HG03066 (cell line): ENCODE measurements around the gene INPP5E.
"Not testable (repeated sequence)": the region's sequence is repeated elsewhere in the genome, so short reads cannot be mapped to it uniquely, and the experiment has no call there.

ENCODE experiments used
- ATAC-seq: cut with Tn5 transposase; IDR thresholded peaks from one replicate; pipeline ENCODE4 v1.9.1; 2021; ENCODE audit warnings: low read depth; ENCODE audit not compliant: unreplicated experiment

Gene INPP5E

GRCh38 chr9:136431782-136432350, 7.8 kb downstream of the INPP5E start:
- ATAC-seq: no peak

- ATAC-seq: no peak
Observed at GRCh38 chr9:136430588-136431234, 8.9 kb downstream of the INPP5E start.

GRCh38 chr9:136429683-136430491, 9.8 kb downstream of the INPP5E start:
- no peak for ATAC-seq

GRCh38 chr9:136429075-136429628, 10.5 kb downstream of the INPP5E start:
- no peak for ATAC-seq

GRCh38 chr9:136426787-136427186, 12.9 kb downstream of the INPP5E start:
- no peak for ATAC-seq

GRCh38 chr9:136425367-136425766, 14.3 kb downstream of the INPP5E start:
- not testable (repeated sequence) for ATAC-seq

- ATAC-seq: no peak
Observed at GRCh38 chr9:136424750-136425362, 14.8 kb downstream of the INPP5E start.

- ATAC-seq: no peak
Observed at GRCh38 chr9:136423432-136424146, 16.1 kb downstream of the INPP5E start.

- ATAC-seq: no peak
Observed at GRCh38 chr9:136422876-136423275, 16.8 kb downstream of the INPP5E start.

- no peak for ATAC-seq
Observed at GRCh38 chr9:136421791-136422190, 17.9 kb downstream of the INPP5E start.

GRCh38 chr9:136419092-136419420, 20.6 kb downstream of the INPP5E start:
- ATAC-seq: no peak

GRCh38 chr9:136418182-136419091, 21.2 kb downstream of the INPP5E start:
- ATAC-seq: no peak

GRCh38 chr9:136416914-136417313, 22.7 kb downstream of the INPP5E start:
- no peak for ATAC-seq

- no peak for ATAC-seq
Observed at GRCh38 chr9:136416427-136416826, 23.2 kb downstream of the INPP5E start.

- no peak for ATAC-seq
Observed at GRCh38 chr9:136412962-136413361, 26.7 kb downstream of the INPP5E start.

GRCh38 chr9:136411378-136411777, 28.3 kb downstream of the INPP5E start:
- no peak for ATAC-seq

- ATAC-seq: peak; percentile 80
Observed at GRCh38 chr9:136410500-136411287, 29.0 kb downstream of the INPP5E start, which contains the start of the genes ENTR1 and PMPCA. ENTR1 (minus strand) TSS chr9:136410614; CDS start chr9:136410397, 217 bp downstream. PMPCA (plus strand) TSS chr9:136410658; CDS start chr9:136410669, 11 bp downstream.
